GM19372 (cell line): ENCODE data around the gene AKT3.

ENCODE experiments used
- ATAC-seq: cut with Tn5 transposase; IDR thresholded peaks from one replicate; pipeline ENCODE4 v1.9.1; 2021; ENCODE audit warnings: mild to moderate bottlenecking, low read depth, moderate library complexity; ENCODE audit not compliant: unreplicated experiment

Gene AKT3

DNA sequence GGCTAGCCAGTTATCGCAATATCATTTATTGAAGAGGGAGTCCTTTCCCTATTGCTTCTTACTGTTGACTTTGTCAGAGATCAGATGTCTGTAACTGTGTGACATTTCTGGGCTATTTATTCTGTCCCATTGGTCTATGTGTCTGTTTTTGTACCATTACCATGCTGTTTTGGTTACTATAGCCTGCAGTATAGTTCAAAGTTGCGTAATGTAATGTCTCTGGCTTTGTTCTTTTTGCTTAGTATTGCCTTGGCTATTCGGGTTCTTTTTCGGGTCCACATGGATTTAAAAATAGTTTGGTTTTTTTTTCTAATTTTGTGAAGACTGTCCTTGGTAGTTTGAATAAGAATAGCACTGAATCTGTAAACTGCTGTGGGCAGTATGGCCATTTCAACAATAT is 320.5 kb downstream of the AKT3 start:
- no peak for ATAC-seq

DNA sequence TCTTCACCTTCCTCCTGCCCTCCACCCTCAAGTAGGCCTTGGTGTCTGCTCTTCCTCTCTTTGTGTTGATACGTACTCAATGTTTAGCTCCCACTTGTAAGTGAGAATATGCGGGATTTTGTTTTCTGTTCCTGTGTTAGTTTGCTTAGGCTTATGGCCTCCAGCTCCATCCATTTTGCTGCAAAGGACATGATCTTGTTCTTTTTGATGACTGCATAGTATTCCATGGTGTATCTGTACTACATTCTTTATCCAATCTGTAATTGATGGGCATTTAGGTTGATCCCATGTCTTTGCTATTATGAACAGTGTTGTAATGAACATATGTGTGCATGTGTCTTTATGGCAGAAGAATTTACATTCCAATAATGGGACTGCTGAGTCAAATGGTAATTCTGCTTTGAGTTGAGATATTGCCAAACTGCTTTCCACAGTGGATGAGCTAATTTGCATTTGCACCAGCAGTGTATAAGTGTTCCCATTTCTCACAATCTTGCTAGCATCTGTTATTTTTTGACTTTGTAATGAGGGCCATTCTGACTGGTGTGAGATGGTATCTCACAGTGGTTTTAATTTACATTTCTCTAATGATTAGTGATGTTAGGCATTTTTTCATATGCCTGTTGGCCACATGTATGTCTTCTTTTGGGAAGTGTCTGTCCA is 321.5 kb downstream of the AKT3 start:
- ATAC-seq = no peak

DNA sequence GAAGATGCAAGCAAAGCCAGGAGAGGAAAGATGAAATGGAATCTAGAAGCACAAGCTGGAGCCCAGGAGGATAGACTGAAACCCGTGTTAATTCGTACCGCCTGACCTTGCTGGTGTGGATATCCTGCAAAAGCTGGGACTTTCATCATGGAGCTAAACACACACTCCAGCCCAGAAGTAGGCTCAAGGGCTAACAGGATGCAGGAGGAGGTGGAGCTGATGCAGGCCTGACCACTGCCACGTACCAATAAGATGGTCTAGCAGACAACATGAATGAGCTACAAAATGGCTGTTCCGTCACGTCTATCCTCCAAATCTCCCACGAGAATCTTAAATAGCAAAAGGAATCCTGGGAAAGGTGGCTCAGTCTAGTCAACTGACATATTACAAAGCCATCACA is 323.9 kb downstream of the AKT3 start:
- ATAC-seq = no peak

DNA sequence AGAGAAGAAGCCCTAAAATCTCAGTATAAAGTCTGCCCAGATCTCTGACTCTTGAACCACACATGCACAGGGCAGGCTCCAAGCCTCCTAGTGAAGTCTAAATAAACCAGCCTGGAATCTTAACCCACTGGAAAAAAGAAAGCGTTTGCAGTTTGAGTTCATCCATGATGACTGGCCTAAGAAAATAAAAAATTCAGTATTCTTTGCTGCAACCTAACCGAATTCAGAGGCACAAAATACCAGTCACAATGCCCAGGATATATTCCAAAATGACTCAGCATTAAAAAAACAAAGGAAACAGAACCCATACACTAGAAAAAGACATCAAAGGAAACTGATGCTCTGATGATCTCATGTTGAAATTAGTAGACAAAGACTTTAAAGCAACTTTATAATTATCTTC is 325.0 kb downstream of the AKT3 start:
- no peak for ATAC-seq

DNA sequence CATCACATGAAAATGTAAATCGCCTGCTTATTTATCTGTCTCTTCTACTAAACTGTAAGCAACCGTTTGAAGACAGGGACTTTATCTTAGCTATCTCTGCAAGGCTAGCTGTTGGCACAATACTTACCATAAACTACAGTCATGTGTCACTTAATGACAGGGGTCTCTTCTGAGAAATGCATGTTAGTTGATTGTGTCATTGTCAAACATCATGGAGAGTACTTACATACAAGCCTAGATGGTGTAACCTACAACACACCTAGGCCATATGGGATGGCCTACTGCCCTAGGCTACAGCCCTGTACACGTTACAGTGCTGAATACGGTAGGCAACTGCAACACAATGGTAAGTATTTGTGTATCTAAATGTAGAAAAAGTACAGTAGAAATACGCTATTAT is 326.3 kb downstream of the AKT3 start:
- ATAC-seq = no peak

DNA sequence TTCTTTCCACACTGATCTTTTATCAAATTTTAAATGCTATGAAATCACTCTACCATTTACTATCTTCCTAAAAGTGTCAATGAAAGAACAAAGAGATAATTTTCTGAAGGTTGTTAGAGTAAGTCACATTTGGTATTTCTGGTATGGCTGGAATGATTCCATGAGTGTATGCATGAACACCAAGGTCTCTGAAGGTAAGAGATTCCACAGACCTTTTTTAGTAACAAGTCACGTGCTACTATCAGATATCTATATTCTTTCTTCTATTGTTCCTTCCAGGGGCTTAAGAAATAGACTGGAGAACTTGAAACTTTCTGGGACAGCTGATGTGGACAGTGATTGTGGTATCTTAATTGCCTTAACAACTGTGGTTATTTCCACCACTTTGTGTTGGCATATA is 329.2 kb downstream of the AKT3 start:
- no peak for ATAC-seq

DNA sequence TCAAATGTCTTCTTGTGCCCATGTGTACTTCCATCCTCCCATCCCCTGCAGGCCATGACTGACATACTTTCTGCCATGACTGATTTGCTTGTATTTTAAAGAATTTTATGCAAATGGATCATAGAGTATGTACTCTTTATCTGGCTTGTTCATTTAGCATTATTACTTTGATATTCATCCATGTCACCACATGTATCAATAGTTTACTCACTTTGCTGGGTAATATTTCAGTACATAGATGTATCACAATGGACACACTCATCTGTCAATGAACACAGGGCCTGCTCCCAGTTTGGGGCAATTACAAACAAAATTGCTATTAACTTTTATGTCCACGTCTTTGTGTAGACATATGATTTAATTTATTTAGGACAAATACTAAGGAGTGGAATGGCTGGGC is 335.1 kb downstream of the AKT3 start:
- ATAC-seq = no peak

DNA sequence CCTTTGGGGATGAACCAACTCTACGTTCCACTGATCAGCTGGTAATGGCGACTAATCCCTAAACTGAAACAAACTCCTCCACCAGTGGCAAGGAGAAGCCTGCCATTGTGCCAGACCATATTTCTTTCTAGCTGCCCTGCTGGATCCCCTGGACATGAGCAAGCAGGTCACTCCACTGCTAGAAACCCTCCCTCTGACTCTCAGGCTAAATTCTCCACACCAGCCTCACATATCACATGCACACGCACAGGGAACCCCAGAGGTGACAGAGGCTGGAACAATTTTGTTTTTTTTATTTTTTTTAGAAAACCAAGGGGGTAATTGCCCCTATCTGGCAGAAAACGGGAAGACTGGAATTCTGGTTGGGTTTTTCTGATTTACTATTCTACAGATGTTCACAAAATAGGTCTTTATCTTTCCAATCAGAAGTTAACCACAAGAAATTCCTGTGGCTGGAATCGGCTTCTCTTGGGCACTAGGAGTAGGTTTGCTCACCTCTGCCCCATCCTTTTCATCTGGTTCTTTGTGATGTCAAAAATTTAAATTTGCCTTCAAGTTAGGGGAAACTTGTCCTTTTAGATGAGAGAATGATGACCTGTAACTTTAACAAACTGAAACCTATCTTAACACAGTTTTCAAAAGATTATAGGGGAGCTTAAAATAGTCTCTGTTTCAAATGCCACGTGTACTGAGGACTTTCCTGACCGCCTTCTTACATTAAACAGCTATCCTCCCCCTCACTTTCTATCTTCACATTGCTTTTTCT is 336.1 kb downstream of the AKT3 start:
- ATAC-seq = peak; percentile 67

DNA sequence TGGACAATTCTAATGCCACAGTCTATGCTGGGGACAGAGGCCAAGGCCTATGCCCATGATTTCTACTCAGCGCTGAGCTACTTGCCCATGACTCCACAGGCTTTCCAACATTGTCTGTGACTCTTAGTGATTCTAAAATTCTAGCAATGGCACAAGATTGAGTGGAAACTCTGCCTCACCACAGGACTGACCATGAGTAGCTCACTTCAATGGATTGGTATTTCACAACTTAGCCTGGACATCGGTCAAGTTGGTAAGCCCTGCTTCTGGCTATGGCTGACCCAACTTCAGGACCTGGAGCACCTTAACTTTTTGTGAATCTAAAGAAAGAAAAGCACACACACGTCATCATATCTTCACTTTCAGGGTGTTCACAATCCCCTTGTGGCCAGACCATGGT is 339.1 kb downstream of the AKT3 start:
- ATAC-seq = no peak

DNA sequence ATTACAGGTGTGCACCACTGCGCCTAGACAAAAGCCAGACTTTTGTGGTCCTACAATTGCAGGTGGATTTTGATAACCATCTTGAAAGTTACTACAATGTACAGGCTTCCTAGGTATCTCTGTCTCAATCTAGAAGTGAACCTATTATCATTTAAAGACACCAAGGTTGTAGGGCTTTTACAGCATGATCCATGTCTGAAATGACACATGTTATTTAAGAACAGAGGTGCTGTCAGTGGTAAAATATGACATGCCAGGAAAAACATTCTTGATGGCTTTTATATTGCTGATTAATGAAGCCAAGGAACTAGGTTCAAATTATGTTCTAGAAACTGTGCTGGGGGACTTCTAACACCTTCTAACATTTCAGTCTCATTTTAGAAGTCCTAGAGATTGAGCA is 341.1 kb downstream of the AKT3 start:
- no peak for ATAC-seq

DNA sequence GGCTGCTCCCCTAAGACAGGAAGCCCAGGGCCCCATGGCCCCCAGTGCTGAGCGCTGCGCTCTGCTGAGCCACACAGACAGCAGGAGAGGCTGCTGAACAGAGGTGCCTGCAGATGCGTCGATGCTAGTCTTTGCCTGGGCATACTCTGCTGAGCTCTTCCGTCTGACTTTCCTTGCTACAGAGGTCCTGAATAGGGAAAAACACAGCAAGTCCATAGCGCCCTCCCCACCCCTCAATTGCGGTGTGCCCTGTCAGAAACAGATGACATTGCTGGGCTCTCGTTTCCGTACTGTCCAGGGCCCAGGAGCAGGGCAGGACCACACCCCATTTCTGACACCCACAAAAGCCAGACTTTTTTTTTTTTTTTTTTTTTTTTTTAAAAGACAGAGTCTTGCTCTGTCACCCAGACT is 341.7 kb downstream of the AKT3 start:
- peak; percentile 62 for ATAC-seq

DNA sequence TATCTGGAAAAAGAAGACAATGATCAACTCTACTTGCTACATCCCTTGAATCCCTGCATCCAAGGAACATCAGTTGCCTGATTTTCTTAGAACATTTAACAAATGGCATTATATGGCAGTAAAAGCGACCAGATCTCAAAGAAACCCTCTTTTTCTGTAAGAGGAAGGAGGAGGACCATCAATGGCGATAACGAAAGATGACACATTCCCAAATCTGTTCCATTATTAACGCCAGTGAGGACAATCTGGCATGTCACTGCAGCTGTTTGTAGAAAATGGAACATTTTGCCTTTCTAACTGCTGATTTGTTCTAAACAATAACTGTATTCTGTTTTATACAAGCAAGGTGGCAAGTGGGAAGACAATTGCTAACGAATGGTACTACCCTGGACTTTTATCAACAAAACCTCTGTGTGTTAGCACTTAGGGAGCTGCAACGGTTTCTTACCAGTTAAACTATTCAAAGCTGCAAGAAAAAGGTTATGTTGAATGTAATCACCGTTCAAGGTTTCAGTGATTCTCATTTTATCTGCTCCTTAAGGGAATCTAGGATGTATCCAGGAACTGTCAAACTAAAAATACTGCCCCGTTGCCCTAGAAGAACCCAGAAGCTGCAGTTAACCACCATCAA is 342.3 kb downstream of the AKT3 start:
- no peak for ATAC-seq

DNA sequence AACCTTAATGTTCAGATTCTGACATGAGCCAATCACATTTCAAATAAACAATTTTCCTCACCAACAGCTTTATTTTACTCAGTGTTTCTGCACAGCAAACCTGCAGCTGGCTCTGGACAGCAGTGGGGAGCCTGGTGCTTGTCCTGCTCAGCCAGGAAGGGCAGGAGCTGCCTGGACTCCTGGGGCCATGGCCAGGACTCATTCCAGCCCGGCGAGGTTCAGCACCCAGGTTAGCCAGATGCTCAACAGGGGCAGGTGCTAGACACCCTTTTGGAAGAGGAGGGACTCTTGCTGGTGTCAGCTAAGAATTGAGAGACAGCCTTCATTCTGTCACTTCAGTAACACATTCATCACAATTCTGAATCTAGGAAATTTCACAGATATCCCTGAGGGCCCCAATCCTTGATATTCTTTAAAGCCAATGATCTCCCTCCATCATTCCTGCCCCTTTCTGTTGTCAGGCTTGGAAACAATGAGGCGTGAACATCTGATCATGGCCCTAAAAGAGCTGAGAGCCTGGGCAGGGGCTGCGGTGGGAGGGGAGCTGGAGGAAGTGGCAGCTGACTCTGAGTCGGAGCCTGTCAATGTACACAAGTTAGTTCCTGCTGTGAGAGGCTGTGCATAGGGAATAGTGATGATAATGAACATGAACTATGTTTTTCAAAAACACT is 342.9 kb downstream of the AKT3 start:
- no peak for ATAC-seq

DNA sequence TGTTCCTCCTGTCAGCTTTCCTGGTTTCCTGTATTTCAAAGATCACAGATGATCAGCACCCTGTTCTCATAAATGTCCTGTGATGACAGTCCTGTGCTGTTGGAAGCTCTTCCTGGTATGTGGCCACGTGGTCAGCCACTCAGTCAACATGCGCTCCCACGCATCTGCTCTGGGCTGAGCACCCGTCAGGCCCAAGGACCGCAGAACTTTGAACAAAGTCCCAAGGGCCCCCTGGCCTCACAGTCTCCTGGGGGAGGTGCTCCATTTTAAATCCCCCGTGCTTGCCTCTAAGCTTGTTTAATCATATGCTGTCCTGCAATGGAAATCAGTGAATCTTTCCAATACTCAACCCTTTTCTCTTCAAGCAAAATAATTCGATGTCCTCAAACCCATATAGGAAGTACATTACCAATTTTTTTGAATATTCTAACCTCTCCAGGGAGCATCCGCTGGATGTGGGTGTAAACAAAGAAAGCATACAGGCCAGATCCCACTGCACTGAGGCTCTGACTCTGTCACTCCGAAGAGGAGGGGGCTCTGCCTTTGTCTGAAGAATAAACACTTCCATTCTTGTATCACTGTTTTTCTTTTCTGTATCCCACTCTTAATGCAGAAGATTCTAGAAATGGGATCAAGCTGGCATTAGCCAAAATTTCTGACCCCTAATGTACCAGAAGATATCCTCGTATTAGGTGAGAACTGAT is 343.9 kb downstream of the AKT3 start:
- ATAC-seq = no peak

DNA sequence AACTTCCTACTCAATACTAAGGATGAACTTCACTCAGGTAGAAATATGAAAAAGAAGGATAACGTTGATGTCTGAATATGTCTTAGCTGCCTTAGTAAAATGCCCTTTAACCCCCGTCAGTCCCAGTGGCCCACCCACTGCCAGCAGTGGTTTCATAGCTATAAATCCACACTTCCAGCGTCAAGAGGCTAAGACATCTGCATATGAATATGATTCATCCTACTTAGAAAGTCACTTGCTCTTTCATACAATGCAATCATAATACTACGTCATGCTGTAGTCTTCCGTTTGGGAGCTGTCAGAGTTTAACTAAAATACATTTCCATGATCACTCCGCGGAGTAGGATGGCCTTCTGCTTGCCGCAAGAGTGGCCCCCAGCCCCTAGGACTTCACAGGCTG is 346.9 kb downstream of the AKT3 start:
- ATAC-seq = no peak

DNA sequence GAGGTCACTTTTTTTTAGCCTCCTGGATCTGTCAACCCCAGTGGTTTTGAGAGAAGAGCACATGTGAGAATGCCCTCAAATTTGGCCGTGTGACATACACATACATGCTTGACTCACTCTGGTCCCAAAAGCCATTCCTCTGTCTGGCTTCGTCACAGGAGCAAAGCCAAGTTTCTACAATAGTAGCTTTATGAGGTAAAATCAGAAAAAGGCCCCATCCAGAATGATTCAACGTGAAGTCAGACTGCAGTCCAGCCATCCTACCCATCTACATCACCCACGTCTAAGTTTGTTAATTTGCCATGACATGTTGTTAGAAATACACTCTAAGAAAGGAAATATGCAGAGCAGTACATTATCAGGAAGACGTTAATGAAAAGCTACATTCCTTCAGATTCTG is 349.0 kb downstream of the AKT3 start:
- ATAC-seq = no peak

DNA sequence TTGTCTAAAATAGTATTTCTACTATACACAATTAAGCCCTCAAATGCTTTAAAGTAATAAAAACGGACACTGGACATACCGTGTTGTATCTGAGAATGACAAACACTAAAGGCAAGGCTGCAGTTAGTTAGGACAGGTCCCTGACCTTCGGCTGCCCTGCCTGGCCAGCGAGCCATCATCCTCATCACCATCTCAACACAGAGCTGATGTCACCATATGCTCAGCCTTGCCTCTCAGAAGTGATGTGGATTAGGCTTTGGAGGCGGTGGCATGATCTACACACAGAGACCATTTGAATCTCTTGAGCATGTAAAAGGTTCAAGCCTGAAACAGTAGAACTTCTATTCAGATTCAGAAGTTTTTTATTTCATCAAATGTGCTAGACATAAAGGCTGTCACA is 349.5 kb downstream of the AKT3 start:
- no peak for ATAC-seq

DNA sequence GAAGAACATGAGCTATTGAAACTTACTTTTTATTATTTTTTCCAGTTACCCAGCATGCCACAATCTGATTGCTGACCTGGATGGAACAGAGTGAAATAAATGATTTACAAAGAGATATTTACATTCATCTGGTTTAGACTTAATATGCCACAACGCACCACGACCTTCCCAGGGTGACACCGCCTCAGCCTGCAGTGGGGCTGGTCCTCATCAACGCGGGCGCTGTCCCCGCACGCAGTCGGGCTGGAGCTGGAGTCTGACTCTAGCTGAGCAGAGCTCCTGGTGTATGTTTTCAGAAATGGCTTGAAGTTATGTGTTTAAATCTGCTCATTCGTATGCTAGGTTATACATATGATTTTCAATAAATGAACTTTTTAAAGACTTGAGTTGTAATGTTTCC is 350.3 kb downstream of the AKT3 start:
- ATAC-seq = no peak

DNA sequence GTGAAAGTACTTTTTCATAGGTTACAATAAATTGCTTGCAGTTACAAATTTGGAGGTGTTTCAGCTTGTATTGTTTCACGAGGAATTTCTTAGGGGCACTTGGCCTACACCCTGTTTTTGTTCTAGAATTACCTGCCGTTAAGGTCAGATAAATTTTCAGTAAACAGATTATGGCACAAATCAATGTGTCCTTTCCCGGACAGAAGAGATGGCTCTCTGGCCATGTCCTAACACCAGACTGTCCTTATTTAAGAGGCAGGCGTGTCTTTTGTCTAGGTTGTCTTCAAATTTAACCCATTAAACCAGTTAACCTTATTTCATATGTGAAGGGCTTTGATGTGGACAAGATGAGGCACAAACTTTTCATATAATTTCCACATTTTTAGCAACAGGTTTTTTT is 350.8 kb downstream of the AKT3 start:
- ATAC-seq = no peak

DNA sequence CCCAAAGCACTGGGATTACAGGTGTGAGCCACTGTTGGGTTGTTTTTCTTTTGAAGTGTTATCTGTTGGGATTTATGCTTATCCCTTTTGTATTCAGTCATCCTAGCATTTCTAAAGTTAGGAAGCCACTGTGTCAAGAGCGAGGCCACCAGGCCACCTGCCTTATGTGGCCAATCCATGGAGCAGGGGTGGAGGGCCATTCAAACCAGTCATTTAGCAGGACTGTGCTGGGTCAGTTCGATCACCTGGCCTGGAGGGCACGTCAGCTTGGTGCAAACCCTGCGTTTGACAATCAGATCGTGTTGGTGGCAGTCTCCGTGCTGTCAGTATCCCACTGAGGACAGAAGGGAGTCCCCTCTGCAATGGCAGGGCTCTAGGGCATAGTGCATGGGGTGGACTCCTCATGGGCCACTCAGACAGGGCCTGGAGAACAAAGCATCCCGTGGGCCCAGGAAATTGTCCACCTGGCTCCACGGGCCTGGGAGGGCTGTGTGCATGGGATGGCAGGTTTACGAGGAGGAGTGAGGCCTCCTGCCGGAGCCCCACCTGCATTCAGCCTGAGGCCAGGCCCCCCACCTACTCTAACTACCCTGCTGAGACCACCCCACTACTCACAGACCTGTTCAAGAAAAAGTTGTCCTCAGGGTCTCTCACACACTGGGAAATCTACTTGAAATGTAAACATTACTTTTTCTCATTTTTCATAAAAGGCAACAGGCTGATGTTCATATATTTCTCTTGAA is 351.9 kb downstream of the AKT3 start:
- no peak for ATAC-seq
